Body of pancreas (tissue), 4 donors: ENCODE data around the gene TMEM145. TPM values are rescaled to one million over a fixed set of nuclear protein-coding genes. Genes with fewer than 3 reads are reported as not detected.

Experiments
- ATAC-seq: fragments of 150-250 bp; one replicate; pipeline ENCODE4 v1.9.1; 2016
- DNase-seq, 4 donors: peaks; one replicate each; pipeline ENCODE4 v3.0.0-alpha.2; 2019
- H3K27ac ChIP-seq, 4 donors: fragments of 200-600 bp; sonication (generic); 1 replicate in 3 of 4; 2 replicates in 1 of 4; pipeline versions ENCODE4 v1.5.1 to v1.6.1; 2016 to 2019; ENCODE audit warnings: mild to moderate bottlenecking in 1 of 4, mixed read lengths in 1 of 4, moderate library complexity in 1 of 4
- H3K27me3 ChIP-seq, 2 donors: fragments of 200-600 bp; sonication (generic); one replicate each; pipeline ENCODE4 v1.6.0; 2016; ENCODE audit warnings: mild to moderate bottlenecking in 1 of 2
- H3K36me3 ChIP-seq, 2 donors: fragments of 200-600 bp; sonication (generic); replicated peaks in 1 of 2; 2 replicates each; pipeline ENCODE4 v1.5.1; 2016; ENCODE audit warnings: low read depth in 2 of 2; ENCODE audit not compliant: insufficient read depth in 1 of 2
- H3K4me1 ChIP-seq: fragments of 200-600 bp; sonication (generic); one replicate; pipeline ENCODE4 v1.6.0; 2016
- H3K4me3 ChIP-seq, 2 donors: fragments of 200-600 bp; sonication (generic); 1 replicate in 1 of 2; 2 replicates in 1 of 2; pipeline ENCODE4 v1.5.1; 2016 to 2019
- H3K9me3 ChIP-seq, 3 donors: fragments of 200-600 bp; sonication (generic); 1 replicate in 2 of 3; 2 replicates in 1 of 3; pipeline ENCODE4 v1.5.1; 2016
- CTCF ChIP-seq, 7 experiments: fragments of 450-650 bp in 4 of 7; fragments of 200-600 bp in 3 of 7; sonication (generic) in 3 of 7; IDR thresholded peaks; one replicate each; pipeline ENCODE4 v1.5.1; 2016 to 2019; ENCODE audit warnings: antibody characterized with exemption in 7 of 7
- POLR2A ChIP-seq, 3 donors: fragments of 450-650 bp; IDR thresholded peaks; one replicate each; pipeline ENCODE4 v1.6.1; 2016; ENCODE audit warnings: antibody characterized with exemption in 3 of 3, mild to moderate bottlenecking in 2 of 3
- WGBS, 2 donors: methylation state at CpG; one replicate each; pipeline ENCODE4 v1.1.5; 2017; 5-methylcytosine and 5-hydroxymethylcytosine counted together
- intact Hi-C: fragments of 100-400 bp; cut with DNase I; formaldehyde crosslinking; loops from one replicate; pipeline ENCODE4 v1.15.1; 2023
- microRNA-seq, 2 donors: library from miRNA; unstranded; fragments of <30 nt; microRNA quantifications; one replicate each; pipeline ENCODE4, GENCODE V29; 2016; ENCODE audit warnings: borderline number of aligned reads in 2 of 2, borderline replicate concordance in 2 of 2
- small RNA-seq: library from RNA; depleted of rRNA; stranded (forward); fragments of <200 nt; gene quantifications from one replicate; pipeline ENCODE3, GENCODE V24; 2016
- total RNA-seq, 2 donors: library from RNA; depleted of rRNA; stranded (reverse); fragments of >200 nt; gene quantifications; one replicate each; pipeline ENCODE4 v1.1.0, GENCODE V29; 2016

The TMEM145 gene
- total RNA-seq, 2 donors from 2014 or later = not detected

DNA sequence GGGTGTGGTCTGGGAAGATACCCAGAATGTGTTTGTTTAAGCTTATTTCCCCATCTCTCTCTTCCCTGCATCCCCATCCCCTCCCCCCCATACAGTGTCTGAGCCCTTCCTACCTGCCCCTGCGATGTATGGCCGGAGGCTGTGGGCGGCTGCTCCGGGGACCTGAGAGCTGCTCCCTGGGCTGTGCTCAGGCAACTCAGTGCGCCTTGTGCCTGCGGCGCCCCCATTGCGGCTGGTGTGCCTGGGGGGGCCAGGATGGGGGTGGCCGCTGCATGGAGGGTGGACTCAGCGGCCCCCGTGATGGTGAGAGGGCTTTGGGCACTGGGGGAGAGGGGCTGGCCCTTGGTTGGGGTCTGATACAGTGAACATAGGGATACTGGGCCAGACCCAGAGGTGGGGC lies 55.3 kb downstream of the TMEM145 start:
- no peaks in the 10 kb centered on the region for H3K4me1 ChIP-seq
- no peaks in the 10 kb centered on the region for H3K27me3 ChIP-seq
- no peak overlapping the region for H3K27ac ChIP-seq
- TF ChIP-seq CTCF (IDR thresholded peaks at IDR 0.05) = no peak
- no peak for TF ChIP-seq POLR2A (IDR thresholded peaks at IDR 0.05)
- 90 to 95% methylated on average over 9 to 10 of the region's 11 CpGs for WGBS, 2 donors
- no peak for ATAC-seq
- H3K4me3 ChIP-seq = no peak overlapping the region
- H3K9me3 ChIP-seq = no peaks in the 10 kb centered on the region
- intact Hi-C loops = no loop called here
- H3K36me3 ChIP-seq = no peaks in the 10 kb centered on the region
- DNase-seq = no peak

DNA sequence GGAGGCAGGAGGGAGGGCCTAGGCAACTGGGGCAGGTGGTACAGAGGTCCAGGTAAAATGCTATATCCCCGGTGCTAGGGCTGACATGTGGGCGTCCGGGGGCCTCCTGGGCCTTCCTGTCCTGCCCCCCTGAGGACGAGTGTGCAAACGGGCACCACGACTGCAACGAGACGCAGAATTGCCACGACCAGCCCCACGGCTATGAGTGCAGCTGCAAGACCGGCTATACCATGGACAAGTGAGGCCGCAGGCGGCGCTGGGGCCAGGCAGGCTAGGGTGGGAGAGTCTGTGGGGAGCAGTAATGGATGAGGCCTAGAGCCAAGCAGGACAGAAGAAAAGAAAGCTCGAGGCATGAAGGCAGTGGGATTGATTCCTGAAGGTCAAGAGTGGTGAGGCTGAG lies 55.7 kb downstream of the TMEM145 start:
- no peaks in the 10 kb centered on the region for H3K36me3 ChIP-seq
- no peaks in the 10 kb centered on the region for H3K27me3 ChIP-seq
- ATAC-seq (no peak), DNase-seq (no peak)
- H3K27ac ChIP-seq = no peak overlapping the region
- no peaks in the 10 kb centered on the region for H3K4me1 ChIP-seq
- WGBS, 2 donors = 90 to 93% methylated on average over 12 to 15 of the region's 15 CpGs
- no peak overlapping the region for H3K4me3 ChIP-seq
- intact Hi-C loops = no loop called here
- TF ChIP-seq CTCF (IDR thresholded peaks at IDR 0.05) (no peak), POLR2A (IDR thresholded peaks at IDR 0.05) (no peak)
- no peaks in the 10 kb centered on the region for H3K9me3 ChIP-seq

- intact Hi-C loops = no loop called here
Measured at GRCh38 chr19:42369433-42370067, 56.4 kb downstream of the TMEM145 start.

GRCh38 chr19:42370068-42370520 lies 57.0 kb downstream of the TMEM145 start:
- Histone ChIP-seq H3K4me3 (no peak overlapping the region), H3K9me3 (no peaks in the 10 kb centered on the region), H3K36me3 (no peaks in the 10 kb centered on the region), H3K4me1 (no peaks in the 10 kb centered on the region), H3K27me3 (no peaks in the 10 kb centered on the region), H3K27ac (no peak overlapping the region)
- intact Hi-C loops = no loop called here
- ATAC-seq (no peak), DNase-seq (no peak)
- WGBS, 2 donors = 82% methylated on average over 9 of the region's 9 CpGs; no CpG with 5 or more reads in 1 of the 2 donors
- no peak for TF ChIP-seq POLR2A (IDR thresholded peaks at IDR 0.05)

More at GRCh38 chr19:42369433-42370067, 56.4 kb downstream of the TMEM145 start:
- ATAC-seq (no peak), DNase-seq (no peak)
- Histone ChIP-seq H3K27me3 (no peaks in the 10 kb centered on the region), H3K4me3 (no peak overlapping the region), H3K9me3 (no peaks in the 10 kb centered on the region), H3K4me1 (no peaks in the 10 kb centered on the region), H3K27ac (no peak overlapping the region), H3K36me3 (no peaks in the 10 kb centered on the region)
- no peak for TF ChIP-seq POLR2A (IDR thresholded peaks at IDR 0.05)
- no peak for TF ChIP-seq CTCF (IDR thresholded peaks at IDR 0.05)
- WGBS, 2 donors = 93 to 97% methylated on average over 12 to 27 of the region's 27 CpGs

DNA sequence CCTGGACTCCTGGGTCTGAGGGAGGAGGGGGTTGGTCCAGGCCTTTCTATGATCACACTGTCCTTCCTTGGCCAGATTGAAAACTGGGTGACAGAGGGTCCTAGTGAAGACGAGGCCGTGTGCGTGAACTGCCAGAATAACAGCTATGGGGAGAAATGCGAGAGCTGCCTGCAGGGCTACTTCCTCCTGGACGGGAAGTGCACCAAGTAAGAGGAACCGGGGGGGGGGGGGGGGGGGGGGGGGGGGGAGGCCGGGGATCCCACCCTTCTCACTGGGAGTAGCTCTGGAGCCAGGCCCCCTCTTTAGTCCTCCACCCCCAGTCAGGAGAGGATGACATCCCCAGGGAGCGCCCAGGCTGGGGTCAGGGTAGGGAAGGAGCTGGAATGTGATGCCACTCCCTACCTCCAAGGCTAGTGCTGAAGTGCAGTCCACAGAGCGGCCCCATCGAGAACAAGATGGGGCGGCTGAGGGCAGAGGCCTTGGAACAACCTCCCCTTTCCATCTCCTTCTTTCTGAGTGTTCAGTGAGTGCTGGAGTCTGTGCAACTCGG lies 57.6 kb downstream of the TMEM145 start:
- Histone ChIP-seq H3K36me3 (no peaks in the 10 kb centered on the region), H3K4me1 (no peaks in the 10 kb centered on the region), H3K9me3 (no peaks in the 10 kb centered on the region), H3K4me3 (no peak overlapping the region), H3K27ac (no peak overlapping the region), H3K27me3 (no peaks in the 10 kb centered on the region)
- ATAC-seq (no peak), DNase-seq (no peak)
- intact Hi-C loops = no loop called here
- TF ChIP-seq POLR2A (IDR thresholded peaks at IDR 0.05) (no peak), CTCF (IDR thresholded peaks at IDR 0.05) (no peak)
- WGBS, 2 donors = 78 to 88% methylated on average over 7 to 10 of the region's 12 CpGs

Small RNA genes within 50 kb of the gene (microRNA-seq; reads per million reads assigned to microRNA genes)
- 0 reads per million in 2 donors for gene MIR8077

Small RNA genes within 50 kb of the gene (small RNA-seq; reads per million reads assigned to genes)
- not detected for gene MIR8077

Other genes with a start within 250 kb of the TMEM145 start
- 1 to 10 TPM; 2.1 to 5.9 TPM for gene GRIK5, start 243.1 kb upstream of the TMEM145 start, total RNA-seq
- 10 to 100 TPM in 1 of 2 donors, 1 to 10 TPM in 1; 8.6 to 14.2 TPM for gene ZNF574, start 237.1 kb upstream of the TMEM145 start, total RNA-seq
- gene POU2F2, start 180.9 kb upstream of the TMEM145 start, total RNA-seq = 1 to 10 TPM in 1 of 2 donors, under 1 TPM in 1; under 0.01 to 1.6 TPM
- 10 to 100 TPM; 34.8 to 44.2 TPM for gene DEDD2, start 95.6 kb upstream of the TMEM145 start, total RNA-seq
- 1 to 10 TPM; 4.9 to 6.0 TPM for gene ZNF526, start 93.0 kb upstream of the TMEM145 start, total RNA-seq
- gene GSK3A, start 70.7 kb upstream of the TMEM145 start, total RNA-seq = 10 to 100 TPM; 12.5 to 14.5 TPM
- gene ERF, start 58.2 kb upstream of the TMEM145 start, total RNA-seq = 10 to 100 TPM; 10.6 to 31.6 TPM
- gene CIC, start 44.1 kb upstream of the TMEM145 start, total RNA-seq = 10 to 100 TPM; 40.5 to 61.0 TPM
- gene PRR19, start 11.2 kb upstream of the TMEM145 start, total RNA-seq = under 1 TPM in 1 of 2 donors, not detected in 1; 0.52 TPM
- 10 to 100 TPM in 1 of 2 donors, 1 to 10 TPM in 1; 7.9 to 12.5 TPM for gene PAFAH1B3, start 10.7 kb upstream of the TMEM145 start, total RNA-seq
- 10 to 100 TPM in 1 of 2 donors, 1 to 10 TPM in 1; 9.9 to 24.1 TPM for gene MEGF8, start 12.3 kb downstream of the TMEM145 start, total RNA-seq
- gene CNFN, start 77.0 kb downstream of the TMEM145 start, total RNA-seq = not detected
- 100 to 1,000 TPM in 1 of 2 donors, 1 to 10 TPM in 1; 8.3 to 357 TPM for gene LIPE, start 114.1 kb downstream of the TMEM145 start, total RNA-seq
- 10 to 100 TPM in 1 of 2 donors, 1 to 10 TPM in 1; 6.3 to 19.2 TPM for gene CXCL17, start 129.6 kb downstream of the TMEM145 start, total RNA-seq
- gene CEACAM1, start 215.2 kb downstream of the TMEM145 start, total RNA-seq = 1 to 10 TPM; 1.8 to 2.3 TPM